Measurements from ENCODE around the gene DLL4. TPM values are rescaled to one million over a fixed set of nuclear protein-coding genes. Genes with fewer than 3 reads are reported as not detected.

DLL4 gene
- total RNA-seq, 2 experiments from 2014 or later: 0.11 to 0.14 TPM

DNA sequence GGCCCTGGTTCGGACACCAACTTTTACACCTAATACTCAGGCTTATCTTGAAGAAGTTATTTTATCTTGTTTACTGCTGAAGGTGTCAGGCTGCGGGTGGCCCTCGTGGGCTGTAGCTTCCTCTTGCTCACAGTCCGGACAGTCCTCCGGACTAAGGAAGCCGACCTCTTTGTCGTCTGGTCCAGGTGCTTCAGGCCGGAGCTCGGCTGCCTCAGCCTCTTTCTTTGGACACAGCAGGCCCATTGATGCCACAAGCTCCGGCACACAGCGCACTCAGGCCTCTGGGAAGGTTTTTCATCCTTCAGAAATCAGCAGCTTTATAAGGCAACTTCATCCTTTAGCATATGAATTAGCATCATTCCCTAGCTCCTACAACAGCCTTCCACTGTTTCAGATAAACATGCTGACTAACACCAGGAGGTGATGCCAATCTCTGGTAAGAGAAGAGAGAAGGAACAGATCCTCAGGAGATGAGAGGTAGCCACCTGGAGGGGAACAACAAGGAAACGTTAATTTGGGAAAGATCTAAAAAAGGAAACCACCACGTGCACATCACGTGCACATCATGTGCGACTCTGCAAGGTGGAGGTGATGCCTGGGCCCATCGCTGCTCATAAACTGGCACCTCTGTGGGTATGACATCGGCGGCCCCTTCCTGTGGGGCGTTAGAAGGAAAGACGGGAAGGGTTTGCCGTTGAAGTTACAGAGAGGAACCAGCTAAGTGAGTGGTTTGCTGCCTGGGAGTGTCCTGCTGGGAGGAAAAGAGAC is 19.8 kb downstream of the DLL4 start:
- CTCF ChIA-PET: interaction anchor here (1.2 to 1.4 kb wide), 2 partner anchors 19 to 45 kb away, joined by 3 to 4 read pairs; no protein-coding TSS in a partner anchor
- Mint-ChIP-seq H3K4me3 (no peak overlapping the region), H3K9me3 (no peaks in the 10 kb centered on the region), H3K4me1 (ENCODE audit: low read depth) (peaks cover 10% of the 10 kb centered on the region), H3K27ac (no peak overlapping the region), H3K27me3 (no peaks in the 10 kb centered on the region), H3K36me3 (ENCODE audit: low read depth) (peaks cover 5% of the 10 kb centered on the region)
- Histone ChIP-seq H3K27ac (ENCODE audit: low read depth in 1 of 2, low read length in 2 of 2) (no peak overlapping the region), H3K9me3 (ENCODE audit: control insufficient read depth in 1 of 2, insufficient read depth in 1 of 2, low read length in 2 of 2) (no peaks in the 10 kb centered on the region), H3K4me3 (ENCODE audit: low read length) (no peak overlapping the region), H3K27me3 (ENCODE audit: control insufficient read depth in 1 of 2, insufficient read depth in 2 of 2, low read length in 2 of 2) (peaks cover 0 to 4% of the 10 kb centered on the region in 2 experiments), H3K36me3 (ENCODE audit: insufficient read depth, low read length) (no peaks in the 10 kb centered on the region), H3K4me1 (ENCODE audit: insufficient read depth, low read length) (peaks cover 18% of the 10 kb centered on the region)
- DNase-seq (no peak), ATAC-seq (ENCODE audit: poor library complexity) (no peak)
- intact Hi-C loops (cut with DNase I, micrococcal nuclease): no loop called here
- POLR2A ChIA-PET: no interaction called here
- TF ChIP-seq CTCF (IDR thresholded peaks at IDR 0.05): no peak

DNA sequence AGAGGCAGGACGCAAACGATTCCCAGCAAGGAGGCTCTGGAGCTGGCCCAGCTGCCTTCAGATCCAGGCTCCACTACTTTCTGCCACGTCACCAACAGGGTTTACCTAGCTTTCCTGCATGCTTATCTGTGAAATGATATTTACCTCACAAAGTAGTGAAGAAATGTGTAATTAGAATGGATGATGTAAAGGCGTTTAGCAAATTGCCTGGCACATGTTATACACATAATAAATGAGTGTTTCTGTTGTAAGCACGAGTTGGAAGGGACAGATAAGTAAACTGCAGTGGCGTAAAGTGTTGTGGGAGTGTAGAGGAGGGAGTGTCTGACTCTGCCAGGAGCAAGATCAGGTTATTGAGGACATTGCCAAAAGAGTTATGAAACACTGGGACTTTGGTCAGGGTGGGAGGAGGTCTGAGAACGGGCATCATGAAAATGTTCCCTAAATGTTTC is 20.6 kb downstream of the DLL4 start:
- CTCF ChIA-PET: interaction anchor here (1.2 to 1.4 kb wide), 2 partner anchors 19 to 45 kb away, joined by 3 to 4 read pairs; no protein-coding TSS in a partner anchor
- no peaks in the 10 kb centered on the region for H3K27me3 Mint-ChIP-seq
- H3K9me3 Mint-ChIP-seq: no peaks in the 10 kb centered on the region
- TF ChIP-seq CTCF (IDR thresholded peaks at IDR 0.05): no peak
- intact Hi-C loops (cut with DNase I, micrococcal nuclease): loop anchor here in 1 of 2 experiments (5.0 to 10.0 kb wide), 6 partner anchors 45 to 455 kb away; partner anchors contain the start of genes CHP1, EXD1, INO80 and KNL1
- Histone ChIP-seq H3K4me1 (ENCODE audit: insufficient read depth, low read length) (peaks cover 18% of the 10 kb centered on the region), H3K27me3 (ENCODE audit: control insufficient read depth in 1 of 2, insufficient read depth in 2 of 2, low read length in 2 of 2) (peaks cover 0 to 4% of the 10 kb centered on the region in 2 experiments), H3K9me3 (ENCODE audit: control insufficient read depth in 1 of 2, insufficient read depth in 1 of 2, low read length in 2 of 2) (no peaks in the 10 kb centered on the region), H3K36me3 (ENCODE audit: insufficient read depth, low read length) (no peaks in the 10 kb centered on the region), H3K27ac (ENCODE audit: low read depth in 1 of 2, low read length in 2 of 2) (no peak overlapping the region), H3K4me3 (ENCODE audit: low read length) (no peak overlapping the region)
- H3K4me1 Mint-ChIP-seq (ENCODE audit: low read depth): peaks cover 10% of the 10 kb centered on the region
- H3K36me3 Mint-ChIP-seq (ENCODE audit: low read depth): peaks cover 9% of the 10 kb centered on the region
- no peak for ATAC-seq (ENCODE audit: poor library complexity)
- no peak for DNase-seq
- POLR2A ChIA-PET: no interaction called here
- no peak overlapping the region for H3K4me3 Mint-ChIP-seq
- H3K27ac Mint-ChIP-seq: no peak overlapping the region

DNA sequence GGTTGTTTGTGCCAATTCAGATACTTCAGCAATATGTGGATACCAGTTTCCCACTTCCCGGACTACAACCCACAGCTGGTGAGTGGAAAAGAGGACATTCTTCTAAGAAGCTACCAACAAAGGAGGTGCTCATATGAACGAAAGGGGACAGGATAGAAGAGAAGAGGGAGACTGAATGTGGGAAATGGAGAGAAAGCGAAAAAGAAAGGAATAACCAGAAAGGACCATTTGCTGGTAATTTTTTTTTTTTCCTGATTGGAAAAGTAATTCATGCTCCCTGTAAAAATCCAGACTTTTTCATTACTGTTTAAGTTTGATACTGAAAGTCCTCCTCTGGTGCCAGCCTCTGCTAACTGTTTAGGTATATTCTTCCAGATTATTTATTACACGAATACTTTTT is 22.6 kb downstream of the DLL4 start:
- no peak overlapping the region for H3K27ac Mint-ChIP-seq

More for the DNA sequence above, 22.6 kb downstream of the DLL4 start:
- Mint-ChIP-seq H3K27me3 (no peaks in the 10 kb centered on the region), H3K4me3 (peak overlapping the region; percentile 61), H3K9me3 (no peaks in the 10 kb centered on the region), H3K4me1 (ENCODE audit: low read depth) (peaks cover 10% of the 10 kb centered on the region), H3K36me3 (ENCODE audit: low read depth) (peaks cover 9% of the 10 kb centered on the region)
- no peak overlapping the region for H3K4me3 ChIP-seq (ENCODE audit: low read length)
- H3K4me1 ChIP-seq (ENCODE audit: insufficient read depth, low read length): peaks cover 18% of the 10 kb centered on the region
- ChIA-PET POLR2A (interaction anchor here (3.6 kb wide), 1 partner anchor 10 kb away, joined by 55 read pairs; no protein-coding TSS in a partner anchor), CTCF (interaction anchor here (0.7 to 4.5 kb wide), 4 partner anchors 10 to 306 kb away, joined by 3 to 37 read pairs (median 12); partner anchors contain the start of gene VPS18)
- no peak for ATAC-seq (ENCODE audit: poor library complexity)
- no peak for TF ChIP-seq CTCF (IDR thresholded peaks at IDR 0.05)
- intact Hi-C loops (cut with DNase I, micrococcal nuclease): loop anchor here in 1 of 2 experiments (5.0 to 10.0 kb wide), 6 partner anchors 47 to 453 kb away; partner anchors contain the start of genes CHP1, EXD1, INO80 and KNL1
- peaks cover 0 to 4% of the 10 kb centered on the region in 2 experiments for H3K27me3 ChIP-seq (ENCODE audit: control insufficient read depth in 1 of 2, insufficient read depth in 2 of 2, low read length in 2 of 2)
- no peaks in the 10 kb centered on the region for H3K9me3 ChIP-seq (ENCODE audit: control insufficient read depth in 1 of 2, insufficient read depth in 1 of 2, low read length in 2 of 2)
- H3K27ac ChIP-seq (ENCODE audit: low read depth in 1 of 2, low read length in 2 of 2): no peak overlapping the region
- H3K36me3 ChIP-seq (ENCODE audit: insufficient read depth, low read length): no peaks in the 10 kb centered on the region
- DNase-seq: no peak

Measured in CD4-positive, alpha-beta T cell (primary cell).